ENCODE measurements around the gene CCNJL. TPM values are rescaled to one million over a fixed set of nuclear protein-coding genes. Genes with fewer than 3 reads are reported as not detected.

CCNJL gene
- total RNA-seq, 1 donor: 0.94 TPM

DNA sequence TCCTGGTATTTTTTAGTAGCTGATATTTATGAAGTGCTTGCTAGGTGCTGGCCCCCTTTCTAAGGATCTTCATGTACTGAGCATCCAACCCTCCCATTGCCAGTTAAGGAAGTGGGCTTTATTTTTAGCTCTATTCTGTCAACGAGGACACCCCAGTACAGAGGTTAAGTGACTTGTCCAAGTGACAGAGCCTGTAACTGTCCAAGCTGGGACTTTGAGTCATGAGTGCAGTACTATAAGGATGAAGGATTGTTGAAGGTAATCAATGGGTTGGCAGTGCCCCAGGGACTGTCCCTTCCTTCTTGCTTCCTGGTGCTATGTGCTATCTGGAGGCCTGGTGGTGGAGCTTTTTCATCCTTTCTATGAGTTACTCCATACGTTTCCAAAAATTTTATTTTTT, 101.0 kb downstream of the CCNJL start:
- Histone ChIP-seq H3K9me3 (ENCODE audit: low read depth, low read length) (no peaks in the 10 kb centered on the region), H3K27me3 (ENCODE audit: insufficient read depth, low read length) (no peaks in the 10 kb centered on the region), H3K4me3 (ENCODE audit: low read length) (no peak overlapping the region), H3K4me1 (ENCODE audit: insufficient read depth, low read length) (no peaks in the 10 kb centered on the region)

DNA sequence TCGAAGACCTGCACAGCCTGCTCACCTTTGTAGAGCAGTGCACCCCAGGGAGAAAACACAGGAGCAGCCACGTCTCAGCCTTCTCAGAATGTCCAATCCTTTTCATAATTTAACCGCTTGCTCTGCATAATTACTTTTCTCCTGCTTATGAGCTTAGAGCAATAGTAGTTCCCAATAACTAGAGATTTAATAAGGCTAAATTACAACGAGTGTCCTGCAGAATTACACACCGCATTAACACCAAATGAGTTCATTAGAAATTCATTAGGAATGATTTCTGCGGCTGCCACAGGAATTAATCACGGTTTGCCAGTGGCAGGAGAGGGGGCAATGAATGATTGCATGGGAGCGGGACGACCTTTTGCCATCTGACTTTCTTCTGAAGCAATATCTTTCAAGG, 101.8 kb downstream of the CCNJL start:
- H3K27me3 ChIP-seq (ENCODE audit: insufficient read depth, low read length): no peaks in the 10 kb centered on the region
- no peaks in the 10 kb centered on the region for H3K9me3 ChIP-seq (ENCODE audit: low read depth, low read length)
- no peaks in the 10 kb centered on the region for H3K4me1 ChIP-seq (ENCODE audit: insufficient read depth, low read length)
- H3K4me3 ChIP-seq (ENCODE audit: low read length): no peak overlapping the region

DNA sequence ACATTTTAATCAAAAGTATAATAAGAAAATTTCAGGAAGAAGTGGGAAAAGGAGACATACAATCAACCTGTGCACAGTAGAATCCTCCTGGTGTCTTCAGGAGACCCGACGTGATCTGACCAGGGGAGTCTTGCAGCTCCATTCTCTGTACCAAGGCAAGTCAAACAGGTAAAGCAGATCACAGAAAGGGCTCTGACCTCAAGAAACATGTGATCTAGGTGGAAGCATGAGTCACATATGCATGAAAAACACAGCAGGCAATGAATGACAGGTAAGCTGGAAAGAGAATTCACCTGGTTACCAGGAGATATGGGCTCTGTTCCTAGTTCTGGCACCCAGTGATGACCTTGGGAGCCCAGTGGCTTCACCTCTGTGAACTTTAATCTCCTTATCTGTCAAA, 102.4 kb downstream of the CCNJL start:
- no peak overlapping the region for H3K4me3 ChIP-seq (ENCODE audit: low read length)
- no peaks in the 10 kb centered on the region for H3K4me1 ChIP-seq (ENCODE audit: insufficient read depth, low read length)
- no peaks in the 10 kb centered on the region for H3K9me3 ChIP-seq (ENCODE audit: low read depth, low read length)
- H3K27me3 ChIP-seq (ENCODE audit: insufficient read depth, low read length): no peaks in the 10 kb centered on the region

DNA sequence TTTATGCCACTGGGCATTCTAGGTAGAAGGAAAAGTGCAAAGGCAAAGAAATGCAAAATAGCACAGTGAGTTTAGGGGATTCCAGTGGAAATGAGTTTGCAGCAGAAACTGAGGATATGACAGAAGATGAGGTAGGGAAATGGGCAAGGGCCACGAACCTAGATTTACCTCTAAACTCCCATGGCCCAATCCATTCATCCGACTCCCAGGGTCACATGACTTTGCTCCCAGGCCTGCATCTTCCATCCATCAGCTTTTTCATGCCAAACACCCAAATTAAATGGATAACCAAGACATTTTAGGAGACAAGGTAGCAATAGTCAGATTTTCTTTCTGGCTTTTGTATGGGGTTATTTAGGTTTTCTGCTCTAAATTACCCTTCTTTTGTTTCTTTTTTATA, 105.3 kb downstream of the CCNJL start:
- Histone ChIP-seq H3K4me3 (ENCODE audit: low read length) (no peak overlapping the region), H3K4me1 (ENCODE audit: insufficient read depth, low read length) (no peaks in the 10 kb centered on the region), H3K9me3 (ENCODE audit: low read depth, low read length) (no peaks in the 10 kb centered on the region), H3K27me3 (ENCODE audit: insufficient read depth, low read length) (no peaks in the 10 kb centered on the region)

Other genes with a start within 250 kb of the CCNJL start
- 21.8 TPM for gene PWWP2A, start 193.1 kb downstream of the CCNJL start, total RNA-seq
- not detected for gene FABP6, start 83.1 kb downstream of the CCNJL start, total RNA-seq
- gene C1QTNF2, start 58.1 kb upstream of the CCNJL start, total RNA-seq: 0.10 TPM
- 0.10 TPM for gene FAM200C, start 87.5 kb upstream of the CCNJL start, total RNA-seq
- 129 TPM for gene SLU7, start 106.5 kb upstream of the CCNJL start, total RNA-seq
- 17.0 TPM for gene PTTG1, start 109.3 kb upstream of the CCNJL start, total RNA-seq